ENCODE results near the gene SDR39U1. TPM values are rescaled to one million over a fixed set of nuclear protein-coding genes. Genes with fewer than 3 reads are reported as not detected.
A peak's percentile ranks its signal among the peaks of the same experiment; 100 is the strongest.
"Not testable (repeated sequence)": the region's sequence is repeated elsewhere in the genome, so short reads cannot be mapped to it uniquely, and the experiment has no call there.

Gene SDR39U1, protein sequence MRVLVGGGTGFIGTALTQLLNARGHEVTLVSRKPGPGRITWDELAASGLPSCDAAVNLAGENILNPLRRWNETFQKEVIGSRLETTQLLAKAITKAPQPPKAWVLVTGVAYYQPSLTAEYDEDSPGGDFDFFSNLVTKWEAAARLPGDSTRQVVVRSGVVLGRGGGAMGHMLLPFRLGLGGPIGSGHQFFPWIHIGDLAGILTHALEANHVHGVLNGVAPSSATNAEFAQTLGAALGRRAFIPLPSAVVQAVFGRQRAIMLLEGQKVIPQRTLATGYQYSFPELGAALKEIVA
- 5.0 and 8.5 TPM in 2 replicates for total RNA-seq

DNA sequence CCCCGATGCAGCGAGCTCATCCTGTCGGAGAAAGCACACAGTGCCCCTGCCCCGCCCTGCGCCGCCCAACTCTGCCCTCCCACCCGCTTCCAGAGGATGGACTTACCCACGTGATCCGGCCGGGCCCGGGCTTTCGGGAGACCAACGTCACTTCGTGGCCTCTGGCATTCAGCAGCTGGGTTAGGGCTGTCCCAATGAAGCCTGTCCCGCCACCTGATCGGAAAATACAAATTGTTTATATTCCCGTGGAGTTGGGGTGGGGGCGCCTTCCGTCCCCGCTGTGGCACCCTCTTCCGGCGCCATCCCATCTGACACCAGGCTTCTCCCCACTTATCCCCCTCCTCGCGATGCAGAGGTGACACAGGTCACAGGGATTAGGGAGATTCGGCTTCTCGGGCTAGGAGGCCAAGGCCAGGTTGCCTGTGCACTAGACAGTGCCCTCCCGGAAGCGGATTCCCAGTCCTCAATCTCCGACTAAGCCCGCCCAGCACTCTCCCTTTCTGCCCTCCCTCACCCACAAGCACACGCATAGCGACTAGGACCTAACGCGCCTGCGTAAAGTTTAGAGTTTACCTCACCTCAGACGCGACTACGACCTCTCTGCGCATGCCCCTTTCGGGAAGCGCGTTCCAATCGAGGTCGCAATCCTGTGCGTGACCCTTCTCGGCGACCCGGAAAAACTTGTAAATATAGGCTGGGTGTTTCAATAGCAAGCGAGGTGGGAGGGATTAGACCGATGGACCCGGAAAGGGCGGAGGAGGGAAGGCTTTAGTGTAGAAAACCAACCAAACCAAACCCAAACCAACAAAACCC lies at the start of gene SDR39U1:
TSS of gene SDR39U1 (minus strand) at position 537 of the 813 bp plus-strand sequence. CDS start at position 530, 7 bp downstream.
- DNase-seq (ENCODE audit: low read depth in 2 of 2), result peak; percentile 99

DNA sequence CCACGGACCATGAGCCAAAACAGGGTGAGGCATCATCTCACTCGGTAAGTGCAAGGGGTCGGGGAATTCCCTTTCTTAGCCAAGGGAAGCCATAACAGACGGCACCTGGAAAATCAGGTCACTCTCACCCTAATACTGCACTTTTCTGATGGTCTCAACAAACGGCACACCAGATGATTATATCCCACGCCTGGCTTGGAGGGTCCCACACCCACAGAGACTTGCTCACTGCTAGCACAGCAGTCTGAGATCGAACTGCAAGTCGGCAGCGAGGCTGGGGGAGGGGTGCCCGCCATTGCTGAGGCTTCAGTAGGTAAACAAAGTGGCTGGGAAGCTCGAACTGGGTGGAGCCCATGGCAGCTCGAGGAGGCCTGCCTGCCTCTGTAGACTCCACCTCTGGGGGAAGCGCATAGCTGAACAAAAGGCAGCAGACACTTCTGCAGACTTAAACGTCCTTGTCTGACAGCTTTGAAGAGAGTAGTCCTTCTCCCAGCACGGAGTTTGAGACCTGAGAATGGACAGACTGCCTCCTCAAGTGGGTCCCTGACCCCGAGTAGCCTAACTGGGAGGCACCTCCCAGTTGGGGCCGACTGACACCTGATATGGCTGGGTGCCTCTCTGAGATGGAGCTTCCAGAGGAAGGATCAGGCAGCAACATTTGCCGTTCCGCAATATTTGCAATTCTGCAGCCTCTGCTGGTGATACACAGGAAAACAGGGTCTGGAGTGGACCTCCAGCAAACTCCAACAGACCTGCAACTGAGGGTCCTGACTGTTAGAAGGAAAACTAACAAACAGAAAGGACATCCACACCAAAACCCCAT lies 49.2 kb upstream of the SDR39U1 start:
- not testable (repeated sequence) for DNase-seq (ENCODE audit: low read depth in 2 of 2)

DNA sequence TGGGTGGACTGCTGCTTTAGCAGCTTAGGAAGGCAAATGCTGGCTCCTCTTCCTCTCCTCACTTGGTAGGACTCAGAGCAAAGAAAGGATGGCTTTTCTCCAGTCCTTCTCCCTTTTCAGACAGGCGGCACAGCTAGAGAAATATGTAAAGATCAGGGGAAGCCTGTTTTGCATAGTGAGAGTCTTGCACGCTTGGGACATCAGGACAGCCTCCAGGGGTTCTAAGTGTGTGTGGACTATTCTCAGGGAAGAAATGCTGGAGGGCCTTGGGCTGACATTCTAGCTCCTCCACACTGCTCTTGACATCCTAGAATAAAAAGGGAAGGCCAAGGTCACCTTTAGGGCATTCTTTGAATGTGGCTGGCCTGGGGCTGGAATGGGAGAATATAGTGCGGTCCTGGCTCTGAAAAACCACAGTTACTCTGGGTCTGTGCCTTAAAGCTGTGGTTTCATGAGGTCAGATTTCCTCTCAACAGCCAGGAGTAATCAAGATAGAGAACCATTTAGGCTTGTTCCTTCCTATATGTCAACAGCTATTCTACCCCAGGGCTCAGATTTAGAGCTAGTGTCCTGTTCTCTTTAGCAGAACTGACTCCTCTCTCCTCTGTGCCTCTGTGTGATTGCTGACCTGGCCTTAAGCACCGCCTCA lies 41.2 kb upstream of the SDR39U1 start:
- no peak for DNase-seq (ENCODE audit: low read depth in 2 of 2)

DNA sequence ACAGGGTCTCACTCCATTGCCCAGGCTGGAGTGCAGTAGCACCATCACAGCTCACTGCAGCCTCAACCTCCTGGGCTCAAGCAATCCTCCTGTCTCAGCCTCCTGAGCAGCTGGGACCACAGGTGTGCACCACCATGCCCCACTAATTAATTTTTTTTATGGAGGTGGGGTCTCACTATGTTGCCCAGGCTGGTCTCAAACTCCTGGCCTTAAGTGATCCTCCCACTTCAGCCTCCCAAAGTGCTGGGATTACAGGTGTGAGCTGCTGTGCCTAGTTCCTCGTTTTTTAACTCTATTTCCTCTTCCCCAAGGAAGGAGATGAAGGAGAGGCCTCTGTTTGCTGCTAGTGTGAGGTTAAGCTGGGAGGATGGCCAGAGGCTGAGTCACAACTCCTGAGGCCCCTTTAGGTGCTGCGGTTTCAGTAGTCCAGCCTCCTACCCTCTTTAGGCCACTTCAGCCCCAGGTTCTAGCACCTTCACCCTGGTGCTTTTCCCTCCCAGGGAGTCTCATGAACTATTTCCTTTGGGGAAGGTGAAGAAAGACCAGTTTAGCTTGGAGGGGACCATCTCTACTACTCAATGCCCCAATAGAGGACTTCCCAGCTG lies 40.2 kb upstream of the SDR39U1 start:
- DNase-seq (ENCODE audit: low read depth in 2 of 2), result not testable (repeated sequence)

DNA sequence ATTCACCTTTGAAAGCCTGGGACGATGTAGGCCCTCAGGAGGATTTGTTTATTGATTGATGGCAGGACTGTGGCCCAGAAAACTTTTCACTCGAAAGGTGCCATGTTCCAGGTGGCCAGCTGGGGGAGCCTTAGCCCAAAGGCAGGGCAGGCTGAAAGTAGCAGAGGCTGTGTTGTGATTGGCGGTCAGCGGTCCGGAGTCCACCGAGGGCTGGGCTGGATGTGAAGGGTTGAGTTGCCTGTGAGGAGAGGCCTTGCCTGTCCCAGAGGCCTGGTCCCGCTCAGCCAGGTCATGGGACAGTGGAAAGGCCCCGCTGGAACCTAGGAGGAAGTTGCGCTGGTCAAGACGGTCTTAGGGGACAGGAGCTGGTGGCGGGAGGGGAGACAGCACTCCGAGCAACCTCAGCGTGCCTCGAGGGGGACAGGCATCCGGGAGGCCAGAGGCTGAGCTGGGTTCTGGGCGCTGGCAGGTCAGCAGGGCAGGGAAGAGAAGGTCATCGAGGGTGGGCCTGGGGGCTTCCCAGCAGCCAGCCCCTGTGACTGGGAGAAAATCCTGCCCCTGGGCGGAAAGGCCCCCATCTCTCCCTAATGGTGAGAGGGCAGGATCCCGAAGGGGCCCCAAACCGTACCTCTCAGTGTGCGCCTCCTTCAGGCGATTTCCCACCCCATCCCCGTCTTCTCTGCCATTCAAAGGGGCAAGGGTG lies 39.2 kb upstream of the SDR39U1 start:
- DNase-seq (ENCODE audit: low read depth in 2 of 2), result peak in 1 of 2 donors; percentile 38

DNA sequence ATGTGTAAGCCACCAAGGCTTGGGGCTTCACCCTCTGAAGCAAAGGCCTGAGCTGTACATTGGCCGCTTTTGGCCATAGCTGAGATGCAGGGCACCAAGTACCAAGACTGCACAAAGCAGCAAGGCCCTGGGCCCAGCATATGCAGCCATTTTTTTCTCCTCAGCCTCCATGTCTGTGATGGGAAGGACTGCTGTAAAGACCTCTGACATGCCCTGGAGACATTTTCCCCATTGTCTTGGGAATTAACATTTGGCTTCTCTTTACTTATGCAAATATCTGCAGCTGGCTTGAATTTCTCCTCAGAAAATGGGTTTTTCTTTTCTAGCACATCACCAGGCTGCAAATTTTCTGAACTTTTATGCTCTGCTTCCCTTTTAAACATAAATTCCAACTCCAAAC lies 37.4 kb upstream of the SDR39U1 start:
- not testable (repeated sequence) for DNase-seq (ENCODE audit: low read depth in 2 of 2)

DNA sequence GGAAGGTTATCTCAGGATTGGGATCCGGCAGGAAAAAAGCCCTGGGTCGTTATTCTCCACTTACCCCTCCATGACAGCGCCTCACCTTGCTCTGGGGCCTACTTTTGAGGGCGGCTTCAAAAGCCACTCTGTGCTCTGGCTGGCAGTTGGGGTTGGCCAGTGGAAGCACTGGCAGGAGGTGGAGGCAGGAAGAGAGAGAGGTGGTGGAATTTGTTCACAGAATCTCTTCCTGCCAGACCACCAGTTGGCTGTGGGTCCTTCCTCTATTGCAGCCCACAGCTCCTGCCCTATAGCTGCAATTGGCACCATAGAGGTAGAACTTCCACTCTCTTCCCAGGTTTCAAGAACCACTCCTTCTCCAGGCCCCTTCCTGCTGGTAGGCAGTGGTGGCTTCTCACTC lies 32.7 kb upstream of the SDR39U1 start:
- DNase-seq (ENCODE audit: low read depth in 2 of 2), result no peak

DNA sequence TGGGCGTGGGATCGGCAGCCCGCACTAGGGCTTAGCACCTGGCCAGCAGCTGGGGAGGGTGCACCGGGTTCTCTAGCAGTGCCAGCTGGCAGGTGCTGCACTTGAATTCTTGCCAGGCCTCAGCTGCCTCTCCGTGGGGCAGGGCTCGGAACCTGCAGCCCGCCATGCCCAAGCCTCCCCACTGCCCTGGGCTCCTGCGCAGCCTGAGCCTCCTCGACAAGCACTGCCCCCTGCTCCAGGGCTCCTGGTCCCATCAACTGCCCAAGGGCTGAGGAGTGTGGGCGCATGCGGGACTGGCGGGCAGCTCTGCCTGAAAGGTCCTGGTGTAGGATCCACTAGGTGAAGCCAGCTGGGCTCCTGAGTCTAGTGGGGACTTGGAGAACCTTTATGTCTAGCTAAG lies 30.6 kb upstream of the SDR39U1 start:
- DNase-seq (ENCODE audit: low read depth in 2 of 2), result no peak

DNA sequence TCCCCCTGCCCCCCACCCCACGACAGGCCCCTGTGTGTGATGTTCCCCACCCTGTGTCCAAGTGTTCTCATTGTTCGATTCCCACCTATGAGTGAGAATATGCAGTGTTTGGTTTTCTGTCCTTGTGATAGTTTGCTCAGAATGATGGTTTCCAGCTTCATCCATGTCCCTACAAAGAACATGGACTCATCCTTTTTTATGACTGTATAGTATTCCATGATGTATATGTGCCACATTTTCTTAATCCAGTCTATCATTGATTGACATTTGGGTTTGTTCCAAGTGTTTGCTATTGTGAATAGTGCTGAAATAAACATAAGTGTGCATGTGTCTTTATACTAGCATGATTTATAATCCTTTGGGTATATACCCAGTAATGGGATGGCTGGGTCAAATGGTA lies 27.9 kb upstream of the SDR39U1 start:
- DNase-seq (ENCODE audit: low read depth in 2 of 2), result not testable (repeated sequence)

DNA sequence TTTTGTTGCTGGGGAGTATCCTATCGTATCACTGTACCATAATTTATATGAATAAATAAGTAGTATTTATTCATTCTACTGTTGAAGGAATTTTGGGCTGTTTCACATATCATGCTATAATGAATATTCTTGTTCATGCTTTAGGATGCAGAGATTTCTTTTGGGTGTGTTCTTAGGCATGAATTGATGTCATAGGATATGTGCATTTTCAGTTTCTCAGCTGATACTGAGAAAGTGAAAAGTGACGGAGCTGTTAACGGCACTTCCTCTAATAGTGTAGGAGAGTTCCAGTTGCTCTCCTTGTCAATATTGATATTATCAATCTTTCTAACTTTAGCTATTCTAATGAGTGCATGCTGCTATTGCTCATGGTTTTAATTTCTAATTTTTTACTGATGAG lies 23.2 kb upstream of the SDR39U1 start:
- DNase-seq (ENCODE audit: low read depth in 2 of 2), result no peak

DNA sequence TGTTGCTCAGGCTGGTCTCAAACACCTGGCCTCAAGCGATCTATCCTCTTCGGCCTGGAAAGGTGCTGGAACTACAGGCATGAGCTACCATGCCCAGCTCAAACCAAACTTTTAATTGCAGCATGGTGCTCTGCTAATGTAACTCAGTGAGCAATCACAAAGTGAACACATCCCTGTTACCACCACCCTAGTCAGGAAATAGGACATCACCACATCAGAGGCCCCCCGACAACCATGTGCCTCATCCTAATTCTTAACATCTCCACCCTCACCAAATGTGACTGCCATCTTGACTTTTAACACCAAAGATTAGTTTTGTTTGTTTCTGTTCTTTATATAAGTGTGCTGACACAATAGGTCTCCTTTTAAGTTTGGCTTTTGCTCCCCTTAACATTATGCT lies 22.8 kb upstream of the SDR39U1 start:
- no peak for DNase-seq (ENCODE audit: low read depth in 2 of 2)

DNA sequence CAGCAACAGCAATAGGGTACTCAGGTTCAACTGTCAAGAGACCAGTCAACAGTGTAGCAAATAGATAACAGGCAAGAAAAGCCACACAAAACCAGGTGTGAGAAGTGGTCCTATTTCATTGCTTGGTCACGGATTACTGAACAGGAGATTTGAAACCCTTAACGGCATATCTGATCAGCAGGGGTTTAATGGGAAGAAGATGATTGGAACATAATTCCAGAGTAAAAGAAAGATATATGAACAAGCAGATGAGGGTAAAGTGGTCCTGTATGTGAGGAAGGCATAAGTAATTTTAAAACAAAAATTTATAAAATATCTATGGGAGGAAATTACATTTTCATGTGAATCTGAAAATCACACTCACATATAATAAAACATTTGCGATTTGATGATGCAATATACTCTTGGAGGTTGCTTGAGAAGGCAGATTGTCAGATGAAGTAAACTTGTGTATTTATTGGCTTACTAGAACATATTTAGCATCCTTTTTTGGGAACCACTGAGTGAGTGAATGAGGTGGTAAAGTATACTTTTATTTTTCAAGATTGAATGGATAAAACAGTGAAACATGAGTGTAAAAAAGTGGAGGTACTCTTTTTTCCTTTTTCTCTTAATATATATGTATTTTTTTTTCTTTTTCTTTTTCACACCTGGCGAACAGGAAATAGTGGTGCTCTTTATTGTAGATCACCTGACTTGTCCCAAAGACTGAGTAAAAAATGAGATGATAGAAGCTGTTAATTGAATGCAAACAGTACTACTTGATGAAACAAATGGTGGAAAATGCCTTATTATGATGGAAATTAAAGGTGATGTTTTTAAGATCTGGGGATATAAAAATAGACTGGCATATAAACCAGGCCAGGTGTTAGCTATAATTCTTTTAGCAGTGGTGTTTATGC lies 21.6 kb upstream of the SDR39U1 start:
- no peak for DNase-seq (ENCODE audit: low read depth in 2 of 2)

DNA sequence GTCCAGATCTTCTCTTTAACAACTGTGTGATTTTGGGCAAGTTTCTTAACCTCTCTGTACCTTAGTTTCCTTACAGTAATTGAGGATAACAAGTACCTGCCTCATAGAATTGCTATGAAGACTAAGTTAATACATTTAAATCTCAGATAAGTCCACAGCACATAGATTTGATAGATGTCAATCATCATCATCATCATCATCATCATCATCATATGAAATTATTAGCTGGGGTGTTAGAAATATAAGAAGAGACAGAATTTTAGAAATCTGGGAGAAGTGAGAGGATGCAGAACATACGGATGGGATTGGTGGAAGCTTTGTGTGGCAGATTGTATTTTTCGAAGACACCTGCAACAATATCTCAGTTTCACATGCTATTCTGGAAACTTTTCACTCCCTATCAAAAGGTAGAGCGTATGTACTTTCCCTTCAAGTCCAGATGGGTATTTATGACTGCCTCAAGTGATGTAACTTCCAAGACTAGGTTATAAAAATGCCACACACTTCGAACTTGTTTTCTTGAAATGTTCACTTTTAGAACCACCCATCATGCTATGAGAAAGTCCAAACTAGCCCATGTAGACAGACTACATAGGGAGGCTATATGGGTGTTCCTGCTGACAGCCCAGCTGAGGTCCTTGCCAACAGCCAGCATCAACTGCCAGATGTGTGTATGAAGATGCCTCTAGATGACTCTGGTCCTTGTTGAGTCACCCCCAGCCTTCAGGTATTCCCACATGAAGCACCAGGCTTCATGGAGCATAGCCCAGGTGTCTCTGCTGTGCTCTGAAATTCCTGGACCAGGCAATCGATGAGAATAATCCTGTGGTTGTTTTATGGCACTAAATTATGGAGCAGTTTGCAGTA lies 20.7 kb upstream of the SDR39U1 start:
- no peak for DNase-seq (ENCODE audit: low read depth in 2 of 2)

DNA sequence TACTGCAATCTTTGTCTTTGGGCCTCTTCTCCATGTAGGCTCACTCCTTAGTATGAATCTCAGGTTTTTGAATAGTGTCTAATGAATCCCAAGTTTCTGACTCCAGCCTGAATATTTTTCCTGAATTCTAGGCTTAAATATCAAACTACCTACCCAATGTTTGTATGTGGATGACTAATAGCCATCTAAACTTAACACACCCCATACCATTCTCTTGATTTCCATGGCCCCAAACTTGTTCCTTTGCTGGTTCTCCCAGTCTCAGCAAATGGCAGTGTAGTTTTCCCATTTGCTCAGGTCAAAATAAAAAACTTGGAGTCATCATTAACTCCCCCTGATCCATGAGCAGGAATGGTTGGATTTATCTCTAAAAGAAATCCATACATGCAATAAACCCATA lies 18.8 kb upstream of the SDR39U1 start:
- DNase-seq (ENCODE audit: low read depth in 2 of 2), result no peak

DNA sequence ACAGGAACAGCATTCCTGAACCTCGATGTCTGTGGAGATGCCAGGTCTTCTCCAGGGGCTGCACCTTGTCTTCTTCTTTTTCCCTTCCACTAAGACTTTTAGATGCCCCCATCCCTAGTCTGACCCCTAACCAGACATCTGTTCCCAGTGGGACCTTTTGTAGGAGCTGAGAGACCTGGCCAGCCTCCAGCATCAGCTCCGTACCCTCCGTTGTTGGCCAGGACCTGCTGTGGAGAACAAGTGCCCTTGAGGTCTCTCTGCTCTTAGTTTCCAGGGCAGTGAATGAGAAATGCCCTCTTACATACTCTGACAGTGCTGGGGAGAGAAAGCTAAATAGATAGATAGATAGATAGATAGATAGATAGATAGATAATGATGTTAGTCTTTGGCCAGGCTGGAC lies 16.8 kb upstream of the SDR39U1 start:
- DNase-seq (ENCODE audit: low read depth in 2 of 2), result no peak

DNA sequence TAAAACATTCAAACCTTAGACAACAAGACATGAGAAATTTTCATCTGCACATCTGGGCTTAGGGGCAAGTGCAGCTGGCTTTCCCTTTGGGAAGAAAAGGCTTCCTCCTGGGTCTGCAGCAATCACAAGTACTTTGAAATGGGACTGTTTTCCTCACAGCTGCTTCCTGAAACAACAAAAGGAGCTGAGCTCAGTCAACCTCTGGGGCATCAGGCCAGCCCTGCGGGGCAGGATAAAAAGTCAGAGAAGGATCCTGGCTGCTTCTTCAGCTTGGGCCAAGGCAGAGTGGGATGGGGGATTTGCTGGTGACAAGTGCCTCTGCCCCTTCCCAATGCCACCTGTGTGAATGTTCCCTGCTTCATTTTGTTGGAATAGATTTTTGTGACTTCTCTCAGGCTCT lies 16.2 kb upstream of the SDR39U1 start:
- peak in 1 of 2 donors; percentile 73 for DNase-seq (ENCODE audit: low read depth in 2 of 2)

DNA sequence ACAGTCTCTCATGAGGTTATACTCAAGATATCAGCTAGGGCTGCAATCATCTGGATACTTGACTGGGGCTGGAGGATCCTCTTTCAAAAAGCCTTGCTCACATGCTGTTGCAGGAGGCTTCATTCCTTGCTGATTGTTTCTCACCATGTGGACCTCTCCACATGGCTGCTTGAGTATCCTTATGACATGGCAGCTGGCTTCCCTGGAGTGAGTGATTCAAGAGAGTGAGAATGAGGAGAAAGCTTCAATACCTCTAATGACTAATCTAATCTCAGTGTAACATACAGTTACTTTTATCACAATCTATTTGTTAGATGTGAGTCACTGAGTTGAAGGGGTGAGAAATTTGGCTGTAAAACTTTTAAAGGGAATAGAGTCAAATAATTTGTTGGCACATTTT lies 14.4 kb upstream of the SDR39U1 start:
- no peak for DNase-seq (ENCODE audit: low read depth in 2 of 2)

DNA sequence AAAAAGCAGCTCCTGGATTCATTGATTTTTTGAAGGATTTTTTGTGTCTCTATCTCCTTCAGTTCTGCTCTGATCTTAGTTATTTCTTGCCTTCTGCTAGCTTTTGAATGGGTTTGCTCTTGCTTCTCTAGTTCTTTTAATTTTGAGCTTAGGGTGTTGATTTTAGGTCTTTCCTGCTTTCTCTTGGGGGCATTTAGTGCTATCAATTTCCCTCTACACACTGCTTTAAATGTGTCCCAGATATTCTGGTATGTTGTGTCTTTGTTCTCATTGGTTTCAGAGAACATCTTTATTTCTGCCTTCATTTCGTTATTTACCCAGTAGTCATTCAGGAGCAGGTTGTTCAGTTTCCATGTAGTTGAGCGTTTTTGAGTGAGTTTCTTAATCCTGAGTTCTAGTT lies 8.3 kb upstream of the SDR39U1 start:
- DNase-seq (ENCODE audit: low read depth in 2 of 2), result not testable (repeated sequence)
